ENCODE results near the gene ECM2.

ECM2 gene

DNA sequence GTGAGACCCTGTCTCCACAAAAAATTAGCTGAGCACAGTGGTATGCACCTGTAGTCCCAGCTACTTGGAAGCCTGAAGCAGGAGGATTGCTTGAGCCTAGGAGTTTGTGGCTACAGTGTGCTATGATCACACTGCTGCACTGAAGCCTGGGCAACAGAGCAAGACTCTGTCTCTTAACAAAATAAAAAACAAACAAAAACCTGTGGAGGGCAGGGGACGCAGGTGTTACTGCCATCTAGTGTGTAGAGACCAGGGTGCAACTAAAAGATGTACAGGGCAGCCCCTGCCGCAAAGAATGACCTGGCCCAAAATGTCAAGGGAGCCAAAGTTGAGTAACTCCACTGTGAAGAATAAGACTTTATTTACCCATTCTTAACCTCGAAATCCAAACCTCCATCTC is 80.6 kb downstream of the ECM2 start:
- DNase-seq = no peak

DNA sequence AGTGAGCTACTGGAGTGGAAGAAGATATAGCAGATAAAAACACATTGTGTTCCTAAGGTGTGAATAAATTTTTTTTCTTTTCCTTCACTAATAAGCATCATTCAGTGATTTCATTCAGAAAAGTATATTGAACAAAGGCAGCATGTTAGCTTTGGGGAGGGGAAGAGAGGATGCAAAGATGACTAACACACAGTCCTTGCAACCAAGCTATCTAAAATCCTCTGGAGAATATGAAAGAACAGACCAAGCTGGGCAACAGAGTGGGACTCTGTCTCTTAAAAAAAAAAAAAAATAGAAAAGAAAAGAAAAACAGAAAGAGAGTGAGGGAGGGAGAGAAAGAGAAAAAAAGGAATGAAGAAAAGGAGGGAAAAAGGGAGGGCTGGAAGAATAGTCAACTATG is 89.3 kb downstream of the ECM2 start:
- DNase-seq = no peak
